HUES48 (cell line): ENCODE results near the gene SUPT6H.
"Not testable (repeated sequence)": the region's sequence is repeated elsewhere in the genome, so short reads cannot be mapped to it uniquely, and the experiment has no call there.

Experiments used
- H3K27ac ChIP-seq: one replicate; pipeline ENCODE4 v1.7.0; 2013; ENCODE audit warnings: low read depth, low read length, inconsistent platforms
- H3K27me3 ChIP-seq: 2 replicates; pipeline ENCODE4 v1.6.1; 2013; ENCODE audit warnings: mild to moderate bottlenecking, low read length; ENCODE audit not compliant: control insufficient read depth, insufficient read depth
- H3K36me3 ChIP-seq: 2 replicates; pipeline ENCODE4 v1.6.1; 2013; ENCODE audit warnings: low read length; ENCODE audit not compliant: control insufficient read depth, insufficient read depth
- H3K4me1 ChIP-seq: 2 replicates; pipeline ENCODE4 v1.6.1; 2013; ENCODE audit warnings: mild to moderate bottlenecking, low read length; ENCODE audit not compliant: control insufficient read depth, insufficient read depth
- H3K4me3 ChIP-seq: 2 replicates; pipeline ENCODE4 v1.5.1; 2013; ENCODE audit warnings: mild to moderate bottlenecking, low read depth, low read length
- H3K9ac ChIP-seq: 2 replicates; pipeline ENCODE4 v1.6.1; 2013; ENCODE audit warnings: mild to moderate bottlenecking, low read depth, low read length, moderate library complexity
- H3K9me3 ChIP-seq: 2 replicates; pipeline ENCODE4 v1.6.1; 2013; ENCODE audit warnings: low read length; ENCODE audit not compliant: control insufficient read depth, insufficient read depth

Gene SUPT6H

GRCh38 chr17:28726627-28727491, 64.9 kb downstream of the SUPT6H start:
- Histone ChIP-seq H3K9me3 (no peaks in the 10 kb centered on the region), H3K27me3 (no peaks in the 10 kb centered on the region), H3K36me3 (peaks cover 32% of the 10 kb centered on the region), H3K27ac (peak overlapping the region; percentile 99), H3K9ac (peak overlapping the region; percentile 73), H3K4me3 (peak overlapping the region; percentile 90), H3K4me1 (peaks cover 22% of the 10 kb centered on the region)

GRCh38 chr17:28728364-28729200, 66.6 kb downstream of the SUPT6H start, which contains the start of gene NEK8:
Gene NEK8 (plus strand): TSS chr17:28728788. CDS start chr17:28728814, 26 bp downstream.
- Histone ChIP-seq H3K4me1 (peaks cover 12% of the 10 kb centered on the region), H3K4me3 (peak within 1 kb of the TSS; percentile 90), H3K9ac (peak within 1 kb of the TSS; percentile 73), H3K36me3 (peaks cover 16% of the 10 kb centered on the region), H3K27me3 (no peaks in the 10 kb centered on the region), H3K9me3 (no peaks in the 10 kb centered on the region), H3K27ac (peak within 1 kb of the TSS; percentile 99)

GRCh38 chr17:28729950-28730330, 67.9 kb downstream of the SUPT6H start:
- H3K36me3 ChIP-seq, result peaks cover 13% of the 10 kb centered on the region
- H3K9me3 ChIP-seq, result no peaks in the 10 kb centered on the region
- no peak overlapping the region for H3K27ac ChIP-seq
- no peaks in the 10 kb centered on the region for H3K27me3 ChIP-seq
- H3K9ac ChIP-seq, result no peak overlapping the region
- no peak overlapping the region for H3K4me3 ChIP-seq
- H3K4me1 ChIP-seq, result 0 out of 2 replicates have a peak, but pooled peaks cover 2% of the 10 kb centered on the region

GRCh38 chr17:28733346-28733745, 71.3 kb downstream of the SUPT6H start:
- Histone ChIP-seq H3K27me3 (no peaks in the 10 kb centered on the region), H3K4me1 (no peaks in the 10 kb centered on the region), H3K9me3 (no peaks in the 10 kb centered on the region), H3K36me3 (peaks cover 22% of the 10 kb centered on the region), H3K4me3 (no peak overlapping the region), H3K9ac (no peak overlapping the region), H3K27ac (no peak overlapping the region)

- H3K9me3 ChIP-seq, result no peaks in the 10 kb centered on the region
- H3K36me3 ChIP-seq, result peaks cover 32% of the 10 kb centered on the region
- no peaks in the 10 kb centered on the region for H3K27me3 ChIP-seq
- no peaks in the 10 kb centered on the region for H3K4me1 ChIP-seq
- H3K4me3 ChIP-seq, result no peak overlapping the region
- H3K9ac ChIP-seq, result no peak overlapping the region
- no peak overlapping the region for H3K27ac ChIP-seq
These were observed 72.8 kb downstream of the SUPT6H start for GRCh38 chr17:28734712-28735241.

GRCh38 chr17:28735242-28735722, 73.3 kb downstream of the SUPT6H start:
- Histone ChIP-seq H3K36me3 (peaks cover 32% of the 10 kb centered on the region), H3K4me1 (no peaks in the 10 kb centered on the region), H3K9ac (no peak overlapping the region), H3K27ac (no peak overlapping the region), H3K4me3 (no peak overlapping the region), H3K9me3 (no peaks in the 10 kb centered on the region), H3K27me3 (no peaks in the 10 kb centered on the region)

GRCh38 chr17:28735913-28736769, 74.1 kb downstream of the SUPT6H start:
- not testable (repeated sequence) for H3K4me1 ChIP-seq, H3K9me3 ChIP-seq, H3K27me3 ChIP-seq, H3K27ac ChIP-seq, H3K4me3 ChIP-seq, H3K9ac ChIP-seq
- peaks cover 38% of the 10 kb centered on the region for H3K36me3 ChIP-seq

GRCh38 chr17:28737316-28737715, 75.3 kb downstream of the SUPT6H start:
- H3K9me3 ChIP-seq, result no peaks in the 10 kb centered on the region
- no peak overlapping the region for H3K4me3 ChIP-seq
- peaks cover 43% of the 10 kb centered on the region for H3K36me3 ChIP-seq
- no peaks in the 10 kb centered on the region for H3K27me3 ChIP-seq
- no peak overlapping the region for H3K27ac ChIP-seq
- no peak overlapping the region for H3K9ac ChIP-seq
- no peaks in the 10 kb centered on the region for H3K4me1 ChIP-seq

GRCh38 chr17:28737770-28738679, 76.0 kb downstream of the SUPT6H start:
- Histone ChIP-seq H3K4me1 (no peaks in the 10 kb centered on the region), H3K9ac (no peak overlapping the region), H3K4me3 (no peak overlapping the region), H3K27ac (no peak overlapping the region), H3K36me3 (peaks cover 43% of the 10 kb centered on the region), H3K27me3 (no peaks in the 10 kb centered on the region), H3K9me3 (no peaks in the 10 kb centered on the region)
